PC-9 (cell line): Measurements from ENCODE around the gene CACNA1E.

Experiments used
- CTCF ChIP-seq: fragments of 200-600 bp; sonication (generic); conservative IDR thresholded peaks from 2 replicates; pipeline ENCODE4 v1.6.1; 2017; ENCODE audit warnings: mixed run types, antibody characterized with exemption, mild to moderate bottlenecking, moderate library complexity
- EZH2 ChIP-seq: fragments of 200-600 bp; sonication (generic); IDR thresholded peaks from 2 replicates; pipeline ENCODE4 v1.8.0; 2017; ENCODE audit warnings: antibody characterized with exemption, low read depth

GRCh38 chr1:181506563-181507353 lies 23.4 kb downstream of the CACNA1E start:
- no peak for TF ChIP-seq CTCF
- no peak for TF ChIP-seq EZH2
